ENCODE measurements around the gene TEC. TPM values are rescaled to one million over a fixed set of nuclear protein-coding genes. Genes with fewer than 3 reads are reported as not detected.

TEC gene
- total and polyA plus RNA-seq, 9 of the 15 experiments (the other 6 are each of a cell fraction or from before 2014, with no cell fraction given): 5.3 to 14.7 (median 8.8) TPM

- CTCF ChIA-PET (ENCODE audit: low intra/inter-chr PET ratio): no interaction called here
- no peak overlapping the region for H3K4me2 ChIP-seq (ENCODE audit: insufficient read depth, low read length)
- DNase-seq (ENCODE audit: extremely low read depth in 1 of 4, low spot score in 3 of 4): peak in 1 of 4 experiments; percentile 20
- POLR2A ChIA-PET: no interaction called here
- in situ Hi-C loops (cut with MboI) (no loop called here), intact Hi-C loops (cut with micrococcal nuclease) (no loop called here)
- no peak overlapping the region for H3K4me3 ChIP-seq
- FAIRE-seq: no peak
- no peaks in the 10 kb centered on the region for H3K9me3 ChIP-seq (replicated peaks; ENCODE audit: control insufficient read depth, insufficient read depth, low read depth, low read length)
- H3K36me3 ChIP-seq (ENCODE audit: control insufficient read depth, insufficient read depth, low read length): no peaks in the 10 kb centered on the region
- 2% methylated on average over 3 of the region's 3 CpGs for WGBS (ENCODE audit: insufficient coverage, low coverage, missing lambda C conversion rate)
- peak; percentile 28; the same call in 1 of the 3 replicates for ATAC-seq
- no peak overlapping the region for H3K9ac ChIP-seq (ENCODE audit: insufficient read depth in 1 of 2, low read depth in 2 of 2, low read length in 2 of 2)
- no peak overlapping the region for H2AFZ ChIP-seq (ENCODE audit: low read depth, low read length)
- no TSS peak for BruUV-seq (replicated peaks)
- no peaks in the 10 kb centered on the region for H3K9me1 ChIP-seq (ENCODE audit: control insufficient read depth, insufficient read depth, low read length)
- H3K27ac ChIP-seq (ENCODE audit: extremely low read depth, low read depth, low read length): no peak overlapping the region
- no peaks in the 10 kb centered on the region; a peak in 1 of 5 replicates for H3K4me1 ChIP-seq (replicated peaks in 1 of 2; ENCODE audit: control insufficient read depth in 2 of 2, insufficient read depth in 2 of 2, low read length in 2 of 2)
- H4K20me1 ChIP-seq (replicated peaks; ENCODE audit: control insufficient read depth, insufficient read depth, low read length): no peaks in the 10 kb centered on the region
- 0 out of 5 replicates have a peak, but pooled peaks cover 0 to 2% of the 10 kb centered on the region in 2 experiments for H3K27me3 ChIP-seq (ENCODE audit: control insufficient read depth in 2 of 2, insufficient read depth in 2 of 2, low read length in 2 of 2)
- no peaks in the 10 kb centered on the region for H3K79me2 ChIP-seq (ENCODE audit: control insufficient read depth, insufficient read depth, low read length)
- no peak for TF ChIP-seq ZFPM2 (CRISPR knock-in tag; IDR thresholded peaks at IDR 0.05)
- no peak for TF ChIP-seq ZNF518B (CRISPR knock-in tag; IDR thresholded peaks at IDR 0.05)
- peak; percentile 48 for TF ChIP-seq PKNOX1 (IDR thresholded peaks at IDR 0.05)
- TF ChIP-seq SOX6 (IDR thresholded peaks at IDR 0.05): no peak
- no peak for TF ChIP-seq RFX5 (IDR thresholded peaks at IDR 0.05; ENCODE audit: low read depth, low read length)
- no peak for TF ChIP-seq ZNF232 (CRISPR knock-in tag; IDR thresholded peaks at IDR 0.05)
- peak; percentile 45 for TF ChIP-seq ARID1B (IDR thresholded peaks at IDR 0.05)
- TF ChIP-seq KAT2B (IDR thresholded peaks at IDR 0.05; ENCODE audit: low read depth, low read length): no peak
- TF ChIP-seq RFX1 (IDR thresholded peaks at IDR 0.05): no peak
- 0 out of 2 replicates have a peak, but pooled peaks have one; percentile 27 for TF ChIP-seq CBFA2T2 (conservative IDR thresholded peaks at IDR 0.05)
- no peak for TF ChIP-seq CREB3L1 (IDR thresholded peaks at IDR 0.05; ENCODE audit: borderline replicate concordance, low read depth)
- TF ChIP-seq CBFA2T3 (IDR thresholded peaks at IDR 0.05): peak; percentile 56
- no peak for TF ChIP-seq ZNF444 (CRISPR knock-in tag; IDR thresholded peaks at IDR 0.05)
- TF ChIP-seq ZNF140 (CRISPR knock-in tag; IDR thresholded peaks at IDR 0.05): no peak
- TF ChIP-seq HDAC2 (IDR thresholded peaks at IDR 0.05): no peak
- peak in 1 of 2 experiments; percentile 8; a peak in 1 of 4 replicates for TF ChIP-seq KDM1A (IDR thresholded peaks at IDR 0.05)
- TF ChIP-seq NR1H2 (CRISPR knock-in tag; IDR thresholded peaks at IDR 0.05): no peak
- no peak for TF ChIP-seq ZBTB43 (CRISPR knock-in tag; IDR thresholded peaks at IDR 0.05)
Observed at GRCh38 chr4:48093991-48094416, 175.6 kb downstream of the TEC start.

Measured in K562 (cell line).